Esophagus (tissue), 2 donors: ENCODE data around the gene SHH. TPM values are rescaled to one million over a fixed set of nuclear protein-coding genes. Genes with fewer than 3 reads are reported as not detected.
A peak's percentile ranks its signal among the peaks of the same experiment; 100 is the strongest.

Experiments
- H3K27ac ChIP-seq, 2 donors: one replicate each; pipeline ENCODE4 v1.5.1; 2013; ENCODE audit warnings: low read depth in 2 of 2, mild to moderate bottlenecking in 2 of 2, inconsistent platforms in 1 of 2, low read length in 1 of 2, moderate library complexity in 1 of 2
- H3K27me3 ChIP-seq, 2 donors: one replicate each; pipeline ENCODE4 v1.6.1; 2013; ENCODE audit warnings: low read length in 2 of 2, control low read depth in 1 of 2, mild to moderate bottlenecking in 1 of 2; ENCODE audit not compliant: insufficient read depth in 2 of 2, control insufficient read depth in 1 of 2
- H3K36me3 ChIP-seq, 2 donors: one replicate each; pipeline ENCODE4 v1.6.1; 2013; ENCODE audit warnings: low read length in 1 of 2; ENCODE audit not compliant: control insufficient read depth in 2 of 2, insufficient read depth in 2 of 2
- H3K4me1 ChIP-seq, 2 donors: one replicate each; pipeline ENCODE4 v1.6.1; 2013; ENCODE audit warnings: low read length in 1 of 2; ENCODE audit not compliant: control insufficient read depth in 2 of 2, insufficient read depth in 2 of 2
- H3K4me3 ChIP-seq, 2 donors: one replicate each; pipeline ENCODE4 v1.5.1; 2013; ENCODE audit warnings: low read length in 2 of 2, mild to moderate bottlenecking in 2 of 2, low read depth in 1 of 2, moderate library complexity in 1 of 2
- H3K9me3 ChIP-seq, 2 donors: one replicate each; pipeline ENCODE4 v1.6.1; 2013; ENCODE audit warnings: mild to moderate bottlenecking in 2 of 2, low read depth in 1 of 2, low read length in 1 of 2, moderate library complexity in 1 of 2; ENCODE audit not compliant: control insufficient read depth in 2 of 2, insufficient read depth in 1 of 2
- WGBS, 2 donors: extraction: QIAGEN DNeasy Blood & Tissue Kit; methylation state at CpG; one replicate each; pipeline ENCODE4 v1.1.7; 2013; 5-methylcytosine and 5-hydroxymethylcytosine counted together
- polyA plus RNA-seq, 2 donors: library from polyadenylated mRNA; stranded (reverse); fragments of 200-250 nt; gene quantifications; one replicate each; pipeline ENCODE4 v1.2.3, GENCODE V29; 2013
- donor health status: healthy with polysubstance abuse.
- donor health status: Bipolar disorder and iron deficiency.

Gene SHH
- polyA plus RNA-seq, 2 donors, result 0.01 to 0.04 TPM

DNA sequence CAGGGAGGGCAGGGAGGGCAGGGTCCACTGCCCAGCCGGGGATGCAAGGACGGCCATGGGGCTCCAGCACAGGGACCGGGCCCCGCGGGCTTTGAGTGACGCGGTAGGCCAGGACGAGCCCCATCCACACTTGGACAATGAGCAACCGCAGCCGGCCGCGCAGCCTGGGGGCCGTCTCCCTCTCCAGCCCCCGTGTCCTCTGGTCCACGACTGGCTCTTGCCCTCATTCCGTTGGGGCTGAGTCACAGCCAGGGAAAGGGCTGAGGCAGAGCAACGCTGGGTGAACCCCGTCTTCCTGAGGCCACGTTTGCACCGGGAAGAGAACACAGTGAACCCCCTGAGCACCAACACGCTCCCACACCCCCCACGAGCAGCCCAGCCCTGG lies 23.7 kb downstream of the SHH start:
- H3K36me3 ChIP-seq, result peaks cover 0 to 6% of the 10 kb centered on the region in 2 donors
- H3K27me3 ChIP-seq, result no peaks in the 10 kb centered on the region
- H3K4me1 ChIP-seq, result peaks cover 4 to 10% of the 10 kb centered on the region in 2 donors
- 78 to 88% methylated on average over 22 of the region's 22 CpGs for WGBS, 2 donors
- no peak overlapping the region for H3K4me3 ChIP-seq
- no peak overlapping the region for H3K27ac ChIP-seq
- H3K9me3 ChIP-seq, result no peaks in the 10 kb centered on the region

DNA sequence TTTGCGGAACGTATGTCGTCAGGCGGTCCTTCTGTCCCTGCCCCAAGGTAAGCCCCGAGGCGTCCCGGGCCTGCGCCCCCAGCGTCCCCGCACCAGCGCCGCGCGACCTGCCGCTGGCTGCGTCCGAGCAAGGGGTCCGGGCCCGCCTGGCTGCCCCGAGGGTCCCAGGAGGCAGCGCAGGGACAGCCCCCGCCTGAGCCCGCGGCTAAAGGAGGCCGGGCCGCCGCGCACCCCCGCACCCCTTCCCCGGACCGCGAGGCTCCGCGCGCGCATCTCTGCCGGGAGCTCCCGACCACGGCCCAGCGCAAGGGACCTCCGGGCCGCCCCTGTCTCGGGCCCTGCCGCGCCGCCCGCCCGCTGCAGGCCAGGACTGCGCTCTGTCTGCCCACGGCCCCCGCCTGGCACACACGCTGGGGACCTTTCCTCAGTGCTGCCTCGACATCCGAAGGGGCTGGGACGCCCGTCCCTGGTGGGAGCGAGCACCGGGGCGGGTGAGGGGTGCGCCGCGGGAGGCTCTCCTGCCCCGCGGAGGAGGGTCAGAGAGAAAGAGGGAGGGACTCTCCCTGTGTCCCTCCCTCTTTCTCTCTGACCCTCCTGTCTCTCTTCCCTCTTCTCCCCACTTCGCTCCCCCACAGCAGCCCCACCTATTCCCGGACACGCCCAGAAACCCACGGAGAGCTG lies 25.0 kb downstream of the SHH start:
- Histone ChIP-seq H3K4me1 (peaks cover 4 to 6% of the 10 kb centered on the region in 2 donors), H3K9me3 (no peaks in the 10 kb centered on the region), H3K27me3 (no peaks in the 10 kb centered on the region), H3K4me3 (peak overlapping the region; percentile 23 to 26), H3K36me3 (peaks cover 0 to 12% of the 10 kb centered on the region in 2 donors), H3K27ac (no peak overlapping the region)
- 3% methylated on average over 45 to 68 of the region's 68 CpGs for WGBS, 2 donors

DNA sequence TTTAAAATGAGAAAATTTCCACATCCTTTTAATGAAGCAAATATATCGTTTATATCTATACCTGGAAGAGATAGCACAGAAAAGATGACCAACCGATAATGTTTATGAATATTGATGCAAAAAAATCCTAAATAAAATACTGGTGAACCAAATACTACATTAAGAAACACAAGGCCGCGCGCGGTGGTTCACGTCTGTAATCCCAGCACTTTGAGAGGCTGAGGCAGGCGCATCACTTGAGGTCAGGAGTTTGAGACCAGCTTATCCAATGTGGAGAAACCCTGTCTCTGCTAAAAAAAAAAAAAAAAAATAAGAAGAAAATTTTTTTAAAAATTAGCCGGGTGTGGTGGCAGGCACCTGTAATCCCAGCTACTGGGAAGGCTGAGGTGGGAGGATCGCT lies 25.8 kb downstream of the SHH start:
- H3K4me3 ChIP-seq, result no peak overlapping the region
- peaks cover under 1 to 17% of the 10 kb centered on the region in 2 donors for H3K36me3 ChIP-seq
- H3K9me3 ChIP-seq, result no peaks in the 10 kb centered on the region
- no peak overlapping the region for H3K27ac ChIP-seq
- H3K4me1 ChIP-seq, result peaks cover 4 to 6% of the 10 kb centered on the region in 2 donors
- 90 to 91% methylated on average over 10 of the region's 10 CpGs for WGBS, 2 donors
- no peaks in the 10 kb centered on the region for H3K27me3 ChIP-seq

DNA sequence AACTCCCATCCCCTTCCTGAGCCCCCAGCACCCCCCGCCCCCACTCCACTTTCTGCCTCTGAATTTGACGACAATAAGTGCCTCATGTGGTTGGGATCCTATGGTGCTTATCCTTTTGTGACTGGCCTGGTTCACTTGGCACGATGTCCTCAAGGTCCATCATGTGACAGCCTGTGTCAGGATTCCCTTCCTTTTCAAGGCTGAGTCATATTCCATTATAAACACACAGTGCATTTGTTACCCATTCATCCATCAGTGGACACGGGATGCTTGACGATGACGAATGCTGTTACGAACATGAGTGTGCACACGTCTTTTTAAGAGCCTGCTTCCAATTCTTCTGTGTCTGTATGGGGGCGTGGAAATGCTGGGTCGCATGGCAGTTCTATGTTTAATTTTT lies 26.7 kb downstream of the SHH start:
- H3K9me3 ChIP-seq, result no peaks in the 10 kb centered on the region
- 84 to 85% methylated on average over 10 of the region's 10 CpGs for WGBS, 2 donors

DNA sequence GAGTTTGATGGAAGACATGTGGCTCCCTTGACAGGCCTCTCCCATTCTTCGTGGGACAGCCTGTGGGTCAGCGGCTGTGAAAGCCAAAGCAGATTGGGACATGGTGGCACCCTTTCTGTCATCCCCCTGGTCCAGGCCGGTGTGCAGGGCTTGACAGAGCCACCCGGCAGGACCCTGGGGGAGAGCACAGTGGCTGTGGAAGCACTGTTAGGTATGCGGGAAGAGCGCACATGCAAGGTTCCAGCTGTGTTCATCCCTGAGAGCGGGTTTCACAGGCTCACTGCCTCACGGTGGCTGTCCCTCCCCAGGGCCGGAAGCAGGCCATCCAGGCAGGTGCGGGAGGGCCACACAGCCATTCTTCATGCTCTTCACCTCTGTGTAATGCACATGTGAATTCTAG lies 29.8 kb downstream of the SHH start:
- Histone ChIP-seq H3K36me3 (peaks cover 10 to 25% of the 10 kb centered on the region in 2 donors), H3K4me1 (no peaks in the 10 kb centered on the region), H3K9me3 (no peaks in the 10 kb centered on the region), H3K27ac (no peak overlapping the region), H3K4me3 (no peak overlapping the region), H3K27me3 (no peaks in the 10 kb centered on the region)
- 89 to 94% methylated on average over 10 of the region's 10 CpGs for WGBS, 2 donors

More for the DNA sequence above, 26.7 kb downstream of the SHH start:
- Histone ChIP-seq H3K4me3 (no peak overlapping the region), H3K4me1 (peaks cover 4 to 6% of the 10 kb centered on the region in 2 donors), H3K27ac (no peak overlapping the region), H3K36me3 (peaks cover 8 to 23% of the 10 kb centered on the region in 2 donors), H3K27me3 (no peaks in the 10 kb centered on the region)

DNA sequence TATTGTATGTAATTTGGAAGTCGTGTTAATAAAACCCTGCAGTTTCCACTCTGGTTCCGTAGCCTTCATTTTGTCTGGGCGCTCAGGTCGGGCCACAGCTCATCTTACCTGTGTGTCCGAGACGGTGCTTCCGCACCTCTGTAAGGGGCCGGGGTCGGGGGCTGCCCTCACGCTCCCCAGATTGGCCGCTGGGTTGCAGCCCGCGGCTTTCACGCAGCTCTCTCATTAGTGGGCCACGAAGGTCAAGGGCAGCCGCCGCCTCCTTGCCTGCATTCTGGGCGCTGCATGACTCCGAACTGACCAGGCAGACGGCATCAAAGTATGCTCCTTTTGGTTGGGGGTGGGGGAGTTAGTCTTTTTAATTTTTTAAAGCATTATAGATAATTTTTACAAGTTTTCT lies 30.8 kb downstream of the SHH start:
- H3K27me3 ChIP-seq, result no peaks in the 10 kb centered on the region
- peaks cover 10 to 29% of the 10 kb centered on the region in 2 donors for H3K36me3 ChIP-seq
- H3K9me3 ChIP-seq, result no peaks in the 10 kb centered on the region
- H3K27ac ChIP-seq, result no peak overlapping the region
- 94 to 95% methylated on average over 20 of the region's 20 CpGs for WGBS, 2 donors
- H3K4me3 ChIP-seq, result no peak overlapping the region
- H3K4me1 ChIP-seq, result no peaks in the 10 kb centered on the region

DNA sequence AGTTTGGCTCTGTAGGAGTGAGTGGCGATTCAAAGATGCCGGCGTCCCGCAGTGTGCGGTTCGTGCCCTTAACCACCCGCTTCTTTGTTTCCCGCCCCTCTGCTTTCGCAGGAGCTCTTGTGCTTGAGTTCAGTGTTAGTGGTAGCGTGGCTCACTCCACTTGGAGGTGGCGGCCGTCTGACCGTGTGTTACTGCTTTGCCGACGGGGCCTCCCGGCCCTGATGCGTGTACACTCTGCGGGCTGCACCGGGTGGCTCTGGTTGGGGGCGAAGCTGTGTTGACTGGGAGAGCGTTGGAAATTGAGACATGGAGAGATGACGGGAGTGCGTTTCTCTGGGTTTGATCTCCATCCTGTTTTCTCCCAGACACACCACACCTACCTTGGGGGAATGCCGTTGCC lies 31.4 kb downstream of the SHH start:
- 97% methylated on average over 24 of the region's 24 CpGs for WGBS, 2 donors
- Histone ChIP-seq H3K9me3 (no peaks in the 10 kb centered on the region), H3K4me1 (no peaks in the 10 kb centered on the region), H3K4me3 (no peak overlapping the region), H3K27ac (no peak overlapping the region), H3K27me3 (no peaks in the 10 kb centered on the region), H3K36me3 (peaks cover 11 to 32% of the 10 kb centered on the region in 2 donors)

DNA sequence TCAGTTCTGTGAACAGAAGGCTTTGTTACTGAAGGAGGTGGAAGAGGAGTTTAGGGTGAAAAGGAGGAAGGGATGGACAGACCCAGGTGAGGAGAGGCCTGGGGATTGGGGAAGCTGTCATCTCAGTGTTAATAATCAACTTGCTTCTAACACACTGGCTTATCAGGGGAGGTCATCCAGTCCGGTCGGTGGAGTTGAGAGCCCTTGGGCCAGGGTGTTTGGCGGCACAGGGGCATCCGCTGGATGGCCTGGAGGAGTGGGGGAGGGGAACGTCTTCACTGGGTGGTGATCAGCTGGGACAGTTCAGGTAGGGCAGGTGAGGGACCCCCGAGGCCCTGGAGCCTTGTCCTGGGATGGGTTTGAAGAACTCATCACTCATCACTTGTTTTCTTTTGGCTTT lies 33.9 kb downstream of the SHH start:
- no peaks in the 10 kb centered on the region for H3K27me3 ChIP-seq
- peaks cover 23 to 33% of the 10 kb centered on the region in 2 donors for H3K36me3 ChIP-seq
- no peaks in the 10 kb centered on the region for H3K4me1 ChIP-seq
- no peaks in the 10 kb centered on the region for H3K9me3 ChIP-seq
- WGBS, 2 donors, result 85 to 86% methylated on average over 6 of the region's 6 CpGs
- no peak overlapping the region for H3K4me3 ChIP-seq
- H3K27ac ChIP-seq, result no peak overlapping the region

DNA sequence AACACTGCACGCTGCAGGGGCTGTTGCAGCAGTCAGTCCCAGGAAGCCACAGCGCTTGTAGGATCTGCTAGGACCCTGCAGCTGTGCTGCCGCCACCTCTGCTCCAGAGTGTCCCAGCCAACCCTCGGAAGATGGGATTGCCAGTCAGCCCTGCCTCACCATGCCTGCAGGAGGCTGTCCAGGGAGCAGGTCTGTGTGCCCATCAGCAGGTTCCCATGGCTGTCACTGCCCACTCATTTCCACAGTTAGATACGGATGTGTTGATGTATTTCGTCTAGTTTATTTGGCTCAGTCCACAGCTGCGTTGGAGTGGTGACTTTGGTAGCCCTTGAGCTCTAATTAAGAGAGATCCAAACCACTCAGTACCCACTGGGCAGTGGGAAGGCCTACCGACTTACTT lies 35.7 kb downstream of the SHH start:
- peaks cover 25 to 30% of the 10 kb centered on the region in 2 donors for H3K36me3 ChIP-seq
- WGBS, 2 donors, result 90% methylated on average over 8 of the region's 8 CpGs
- H3K27ac ChIP-seq, result no peak overlapping the region
- no peaks in the 10 kb centered on the region for H3K4me1 ChIP-seq
- H3K27me3 ChIP-seq, result no peaks in the 10 kb centered on the region
- no peaks in the 10 kb centered on the region for H3K9me3 ChIP-seq
- no peak overlapping the region for H3K4me3 ChIP-seq

DNA sequence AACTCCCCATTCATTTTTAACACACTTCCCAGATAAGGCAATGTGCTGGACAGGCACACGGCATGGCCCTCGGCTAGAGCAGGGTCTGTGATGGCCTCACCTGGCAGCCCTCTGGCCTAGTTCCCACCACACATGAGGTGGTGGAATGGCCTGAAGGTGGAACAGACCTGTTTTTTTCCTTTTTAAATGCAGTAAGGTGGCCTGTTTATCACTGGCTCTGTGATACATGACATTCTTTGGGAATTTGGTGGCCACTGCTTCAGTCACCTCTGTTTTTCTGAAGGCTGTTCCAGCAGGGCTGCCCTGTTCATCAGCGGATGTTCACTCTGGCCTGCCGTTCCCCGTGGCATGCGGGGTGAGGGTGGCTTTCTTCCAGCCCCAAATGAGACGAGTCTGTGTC lies 36.6 kb downstream of the SHH start:
- no peaks in the 10 kb centered on the region for H3K9me3 ChIP-seq
- 92 to 95% methylated on average over 7 of the region's 7 CpGs for WGBS, 2 donors
- H3K4me1 ChIP-seq, result no peaks in the 10 kb centered on the region
- H3K27me3 ChIP-seq, result no peaks in the 10 kb centered on the region
- no peak overlapping the region for H3K27ac ChIP-seq
- no peak overlapping the region for H3K4me3 ChIP-seq
- peaks cover 18 to 26% of the 10 kb centered on the region in 2 donors for H3K36me3 ChIP-seq
